GM23338 (cell line): ENCODE data around the gene RAMACL. TPM values are rescaled to one million over a fixed set of nuclear protein-coding genes. Genes with fewer than 3 reads are reported as not detected.
A peak's percentile ranks its signal among the peaks of the same experiment; 100 is the strongest.

Experiments used
- ATAC-seq: fragments of 200-7000 bp; cut with Tn5 transposase; 3 replicates; pipeline ENCODE4 v1.9.1; 2020
- DNase-seq: peaks from one replicate; pipeline ENCODE4 v3.0.0-alpha.2; 2015; ENCODE audit warnings: low spot score
- H2AFZ ChIP-seq: fragments of 200-600 bp; sonication (generic); 2 replicates; pipeline ENCODE4 v1.8.0; 2016; ENCODE audit warnings: antibody characterized with exemption, mild to moderate bottlenecking, moderate library complexity
- H3F3A ChIP-seq: fragments of 200-600 bp; sonication (generic); replicated peaks from 2 replicates; pipeline ENCODE4 v1.8.0; 2017; ENCODE audit warnings: antibody characterized with exemption, mixed run types, low read depth
- H3K27ac ChIP-seq: fragments of 200-600 bp; sonication (generic); 2 replicates; pipeline ENCODE4 v1.6.1; 2016; ENCODE audit warnings: low read depth
- H3K27me3 ChIP-seq: fragments of 200-600 bp; sonication (generic); 2 replicates; pipeline ENCODE4 v1.8.0; 2016; ENCODE audit warnings: mild to moderate bottlenecking, mixed run types, moderate library complexity; ENCODE audit not compliant: insufficient read depth
- H3K36me3 ChIP-seq: fragments of 200-600 bp; sonication (generic); 2 replicates; pipeline ENCODE4 v1.8.0; 2016; ENCODE audit warnings: mild to moderate bottlenecking; ENCODE audit not compliant: insufficient read depth
- H3K4me1 ChIP-seq: fragments of 200-600 bp; sonication (generic); 2 replicates; pipeline ENCODE4 v1.8.0; 2016; ENCODE audit warnings: mild to moderate bottlenecking, moderate library complexity; ENCODE audit not compliant: insufficient read depth
- H3K4me2 ChIP-seq: fragments of 200-600 bp; sonication (generic); 2 replicates; pipeline ENCODE4 v1.7.1; 2017; ENCODE audit warnings: mixed run types
- H3K4me3 ChIP-seq: fragments of 200-600 bp; sonication (generic); 2 replicates; pipeline ENCODE4 v1.6.1; 2016; ENCODE audit warnings: mixed run types
- H3K79me2 ChIP-seq: fragments of 200-600 bp; sonication (generic); replicated peaks from 2 replicates; pipeline ENCODE4 v1.8.0; 2017; ENCODE audit warnings: mild to moderate bottlenecking; ENCODE audit not compliant: insufficient read depth
- H3K9me2 ChIP-seq: fragments of 200-600 bp; sonication (generic); 2 replicates; pipeline ENCODE4 v1.8.0; 2017; ENCODE audit not compliant: insufficient read depth
- H4K20me1 ChIP-seq: fragments of 200-600 bp; sonication (generic); replicated peaks from 2 replicates; pipeline ENCODE4 v1.8.0; 2017; ENCODE audit warnings: mild to moderate bottlenecking; ENCODE audit not compliant: insufficient read depth
- H3K27ac Mint-ChIP-seq: 2 replicates; pipeline ENCODE4 v1.8.0; 2020; ENCODE audit warnings: inconsistent platforms, mild to moderate bottlenecking, moderate library complexity, mixed read lengths
- H3K27me3 Mint-ChIP-seq: 3 replicates; pipeline ENCODE4 v1.8.0; 2022; ENCODE audit warnings: low read depth, mild to moderate bottlenecking, moderate library complexity, mixed read lengths, inconsistent platforms; ENCODE audit not compliant: insufficient read depth, poor library complexity
- H3K36me3 Mint-ChIP-seq: 3 replicates; pipeline ENCODE4 v1.8.0; 2021; ENCODE audit warnings: low read depth, mild to moderate bottlenecking, inconsistent platforms, moderate library complexity, mixed read lengths
- H3K4me1 Mint-ChIP-seq: 3 replicates; pipeline ENCODE4 v1.8.0; 2020; ENCODE audit warnings: mild to moderate bottlenecking, inconsistent platforms, mixed read lengths
- H3K4me3 Mint-ChIP-seq: 3 replicates; pipeline ENCODE4 v1.8.0; 2021; ENCODE audit warnings: moderate library complexity, mild to moderate bottlenecking, inconsistent platforms, mixed read lengths
- H3K9me3 Mint-ChIP-seq: 3 replicates; pipeline ENCODE4 v1.8.0; 2020; ENCODE audit warnings: moderate library complexity, mild to moderate bottlenecking, inconsistent platforms, mixed read lengths
- CREB1 ChIP-seq: fragments of 250-450 bp; sonication (Bioruptor Pico); IDR thresholded peaks from 2 replicates; pipeline ENCODE4 v1.5.0; 2020; ENCODE audit warnings: low read depth, mild to moderate bottlenecking, moderate library complexity
- EZH2phosphoT487 ChIP-seq: fragments of 200-600 bp; sonication (generic); IDR thresholded peaks from one replicate; pipeline ENCODE4 v1.8.1; 2018; ENCODE audit warnings: antibody characterized with exemption; ENCODE audit not compliant: unreplicated experiment
- REST ChIP-seq: IDR thresholded peaks from one replicate; pipeline ENCODE4 v1.6.1; 2018; ENCODE audit warnings: antibody characterized with exemption; ENCODE audit not compliant: unreplicated experiment
- ZNF114 ChIP-seq: fragments of 250-450 bp; sonication (Bioruptor Pico); IDR thresholded peaks from 2 replicates; pipeline ENCODE4 v1.5.0; 2020; ENCODE audit warnings: mild to moderate bottlenecking, moderate library complexity
- ZNF462 ChIP-seq: fragments of 250-450 bp; sonication (Bioruptor Pico); IDR thresholded peaks from 2 replicates; pipeline ENCODE4 v1.5.0; 2020; ENCODE audit warnings: mild to moderate bottlenecking, moderate library complexity
- polyA plus RNA-seq: library from polyadenylated mRNA; unstranded; fragments of >200 nt; fragmentation: Nextera tagmentation; extraction: Ambion mirVana; gene quantifications from 2 replicates; pipeline ENCODE4 v1.2.1, GENCODE V29; 2016
- total RNA-seq: library from RNA; depleted of rRNA; stranded (reverse); fragments of >200 nt; shearing (Covaris generic); gene quantifications from 2 replicates; pipeline ENCODE4 v1.2.3, GENCODE V29; 2014
- TF ChIP-seq, protein P1 (sequence below): IDR thresholded peaks from 2 replicates; pipeline ENCODE4 v1.6.1; 2016; ENCODE audit warnings: antibody characterized with exemption

Gene RAMACL
- total and polyA plus RNA-seq, 2 experiments from 2014 or later: 0.61 to 4.0 TPM

GRCh38 chr6:166589337-166589731 lies 2.9 kb upstream of the RAMACL start (continued):
- TF ChIP-seq, protein P1, sequence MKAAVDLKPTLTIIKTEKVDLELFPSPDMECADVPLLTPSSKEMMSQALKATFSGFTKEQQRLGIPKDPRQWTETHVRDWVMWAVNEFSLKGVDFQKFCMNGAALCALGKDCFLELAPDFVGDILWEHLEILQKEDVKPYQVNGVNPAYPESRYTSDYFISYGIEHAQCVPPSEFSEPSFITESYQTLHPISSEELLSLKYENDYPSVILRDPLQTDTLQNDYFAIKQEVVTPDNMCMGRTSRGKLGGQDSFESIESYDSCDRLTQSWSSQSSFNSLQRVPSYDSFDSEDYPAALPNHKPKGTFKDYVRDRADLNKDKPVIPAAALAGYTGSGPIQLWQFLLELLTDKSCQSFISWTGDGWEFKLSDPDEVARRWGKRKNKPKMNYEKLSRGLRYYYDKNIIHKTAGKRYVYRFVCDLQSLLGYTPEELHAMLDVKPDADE: no peak

- H3K4me1 ChIP-seq: peaks cover 22% of the 10 kb centered on the region
- peaks cover 77% of the 10 kb centered on the region for H3K79me2 ChIP-seq
- H3K27me3 ChIP-seq: no peaks in the 10 kb centered on the region
- H3K9me3 Mint-ChIP-seq: no peaks in the 10 kb centered on the region
- no peak overlapping the region; the same call in 1 of the 2 replicates for H3K27ac ChIP-seq
- no peaks in the 10 kb centered on the region for H3K36me3 Mint-ChIP-seq
- TF ChIP-seq CREB1 (CRISPR knock-in tag) (no peak), ZNF114 (CRISPR knock-in tag) (no peak)
- no peaks in the 10 kb centered on the region for H3K36me3 ChIP-seq
- no peak overlapping the region for H3K4me3 Mint-ChIP-seq
- peak overlapping the region; percentile 57 for H3K27ac Mint-ChIP-seq
- peaks cover 61% of the 10 kb centered on the region for H3K4me1 Mint-ChIP-seq
- 0 out of 2 replicates have a peak overlapping the region, but pooled peaks have one; percentile 9 for H3K4me2 ChIP-seq
- H3K9me2 ChIP-seq: 0 out of 2 replicates have a peak, but pooled peaks cover 2% of the 10 kb centered on the region
- peaks cover 33% of the 10 kb centered on the region for H4K20me1 ChIP-seq
- DNase-seq: peak; percentile 54
- peak; percentile 59 for ATAC-seq
- no peaks in the 10 kb centered on the region for H3F3A ChIP-seq
- H2AFZ ChIP-seq: no peak overlapping the region
- peaks cover 11% of the 10 kb centered on the region for H3K27me3 Mint-ChIP-seq
- no peak overlapping the region for H3K4me3 ChIP-seq
Observed at GRCh38 chr6:166588691-166589336, 2.3 kb upstream of the RAMACL start.

DNA sequence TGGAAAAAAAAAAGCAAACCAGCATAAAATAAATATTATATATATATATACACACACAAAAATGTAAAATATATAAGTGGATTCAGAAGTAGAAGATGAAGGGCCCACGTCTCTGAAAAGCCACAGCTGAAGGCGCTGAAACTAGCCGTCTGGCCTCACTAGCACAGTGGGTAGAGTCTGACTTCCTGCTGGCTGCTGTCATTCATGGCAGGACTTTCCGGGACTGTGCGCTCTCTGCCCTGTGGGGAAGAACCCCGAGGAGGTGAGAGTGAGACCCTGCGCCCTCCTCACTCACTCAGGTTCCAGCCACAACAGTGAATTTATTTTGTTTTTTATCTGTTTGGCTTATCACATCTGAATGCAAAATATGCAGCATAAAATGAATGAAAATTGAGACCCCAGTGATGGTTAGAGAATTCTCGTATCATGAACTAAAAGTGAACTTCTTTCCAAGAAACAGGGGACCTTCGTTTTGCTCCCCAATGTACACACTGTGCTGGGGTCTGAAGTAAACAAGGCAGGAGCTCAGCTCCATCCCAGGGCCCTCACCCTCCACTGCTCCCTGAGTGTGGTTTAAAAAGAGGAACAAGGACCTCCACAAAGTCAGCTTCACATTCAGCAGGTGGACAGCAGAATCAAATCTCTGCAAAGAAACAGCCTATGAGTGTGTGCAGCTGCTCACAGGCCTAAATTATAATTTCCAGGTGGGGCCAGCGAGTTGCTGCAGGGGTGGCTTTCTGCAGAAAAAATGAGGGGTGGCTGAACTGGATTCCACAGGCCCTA lies 1.3 kb upstream of the RAMACL start:
- H3K36me3 ChIP-seq: no peaks in the 10 kb centered on the region
- H3K27ac ChIP-seq: peak overlapping the region; percentile 45; the same call in 1 of the 2 replicates
- peaks cover 32% of the 10 kb centered on the region for H4K20me1 ChIP-seq
- 0 out of 2 replicates have a peak, but pooled peaks cover 6% of the 10 kb centered on the region for H3K9me2 ChIP-seq
- no peaks in the 10 kb centered on the region for H3K27me3 ChIP-seq
- no peak for ATAC-seq
- Mint-ChIP-seq H3K4me3 (no peak overlapping the region), H3K36me3 (no peaks in the 10 kb centered on the region), H3K9me3 (no peaks in the 10 kb centered on the region), H3K27ac (no peak overlapping the region), H3K4me1 (peaks cover 67% of the 10 kb centered on the region), H3K27me3 (peaks cover 11% of the 10 kb centered on the region)
- H3K4me3 ChIP-seq: no peak overlapping the region
- DNase-seq: no peak
- H3K4me1 ChIP-seq: peaks cover 22% of the 10 kb centered on the region
- no peak overlapping the region for H3K4me2 ChIP-seq
- TF ChIP-seq EZH2phosphoT487 (no peak), ZNF462 (CRISPR knock-in tag) (no peak), REST (no peak)
- no peaks in the 10 kb centered on the region for H3F3A ChIP-seq
- H3K79me2 ChIP-seq: peaks cover 73% of the 10 kb centered on the region
- no peak overlapping the region for H2AFZ ChIP-seq
